Karpas-422 (cell line): ENCODE results near the gene TEX19. TPM values are rescaled to one million over a fixed set of nuclear protein-coding genes. Genes with fewer than 3 reads are reported as not detected.
"Not testable (repeated sequence)": the region's sequence is repeated elsewhere in the genome, so short reads cannot be mapped to it uniquely, and the experiment has no call there.

Experiments
- DNase-seq: peaks from one replicate; pipeline ENCODE4 v3.0.0-alpha.2; 2015
- H2AFZ ChIP-seq: fragments of 200-600 bp; sonication (generic); 2 replicates; pipeline ENCODE4 v1.6.1; 2014; ENCODE audit warnings: antibody characterized with exemption, low read length, mixed read lengths
- H3K27ac ChIP-seq: fragments of 200-600 bp; sonication (generic); 2 replicates; pipeline ENCODE4 v1.5.1; 2014; ENCODE audit warnings: mild to moderate bottlenecking, low read length, moderate library complexity
- H3K27me3 ChIP-seq: fragments of 200-600 bp; sonication (generic); 2 replicates; pipeline ENCODE4 v1.6.1; 2014; ENCODE audit warnings: low read length, mixed read lengths
- H3K36me3 ChIP-seq: fragments of 200-600 bp; sonication (generic); 2 replicates; pipeline ENCODE4 v1.6.1; 2014; ENCODE audit warnings: low read length, mixed read lengths; ENCODE audit not compliant: insufficient read depth
- H3K4me1 ChIP-seq: fragments of 200-600 bp; sonication (generic); 2 replicates; pipeline ENCODE4 v1.6.1; 2014; ENCODE audit warnings: mild to moderate bottlenecking, low read length, mixed read lengths
- H3K4me2 ChIP-seq: fragments of 200-600 bp; sonication (generic); 2 replicates; pipeline ENCODE4 v1.6.1; 2014; ENCODE audit warnings: low read length, low read depth, mild to moderate bottlenecking; ENCODE audit not compliant: poor library complexity, severe bottlenecking
- H3K4me3 ChIP-seq: fragments of 200-600 bp; sonication (generic); 2 replicates; pipeline ENCODE4 v1.5.1; 2014; ENCODE audit warnings: mild to moderate bottlenecking, antibody characterized with exemption, low read length, mixed read lengths
- H3K79me2 ChIP-seq: fragments of 200-600 bp; sonication (generic); 2 replicates; pipeline ENCODE4 v1.6.1; 2014; ENCODE audit warnings: mild to moderate bottlenecking, low read length, mixed read lengths
- H3K9ac ChIP-seq: fragments of 200-600 bp; sonication (generic); 2 replicates; pipeline ENCODE4 v1.6.0; 2014; ENCODE audit warnings: low read length
- H3K9me2 ChIP-seq: fragments of 200-600 bp; sonication (generic), shearing (Covaris generic); replicated peaks from 2 replicates; pipeline ENCODE4 v1.6.0; 2014; ENCODE audit warnings: mild to moderate bottlenecking, low read length, moderate library complexity; ENCODE audit not compliant: insufficient read depth
- H3K9me3 ChIP-seq: fragments of 300-700, 200-600 bp; sonication (generic); 2 replicates; pipeline ENCODE4 v1.6.1; 2014; ENCODE audit warnings: low read length, mixed read lengths
- H4K20me1 ChIP-seq: fragments of 200-600 bp; sonication (generic); 2 replicates; pipeline ENCODE4 v1.6.1; 2014; ENCODE audit warnings: mild to moderate bottlenecking, antibody characterized with exemption, low read length, low read depth; ENCODE audit not compliant: insufficient read depth
- total RNA-seq: library from RNA; depleted of rRNA; stranded (reverse); fragments of >200 nt; shearing (Covaris generic); gene quantifications from 2 replicates; pipeline ENCODE4 v1.2.3, GENCODE V29; 2014; ENCODE audit warnings: low replicate concordance

TEX19 gene
- total RNA-seq, 1 experiment from 2014 or later: 0.34 TPM

DNA sequence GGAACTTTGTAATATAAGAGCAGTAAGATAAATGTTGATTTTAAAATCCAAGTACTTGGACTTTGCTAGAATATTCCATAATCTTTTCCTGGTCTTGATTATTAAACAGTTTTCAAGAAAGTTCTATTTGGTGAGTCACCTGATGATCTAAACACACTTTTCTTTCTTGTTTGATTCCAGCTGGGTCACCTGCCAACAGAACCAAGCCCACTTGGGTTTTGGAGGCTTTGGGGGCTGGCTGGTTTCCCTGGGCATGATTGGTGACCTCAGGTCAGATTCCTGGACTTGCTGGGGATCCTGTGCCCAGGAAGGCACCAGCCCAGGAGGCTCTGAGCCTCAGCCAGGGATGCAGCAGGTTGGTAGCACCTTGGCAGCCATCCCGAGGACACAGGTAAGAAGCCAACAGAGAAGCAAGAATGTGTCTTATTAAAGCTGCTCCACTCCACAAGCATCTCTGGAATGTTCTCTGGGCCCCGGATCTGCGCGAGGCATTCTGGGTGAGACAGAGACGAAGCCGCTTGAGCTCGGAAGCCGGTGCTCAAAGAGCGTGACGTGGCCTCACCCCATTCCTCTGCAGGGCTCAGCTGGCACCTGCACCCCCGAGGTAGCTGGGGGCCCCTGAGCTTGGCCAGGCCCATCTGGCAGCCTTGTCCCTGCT, 3.1 kb upstream of the TEX19 start:
- DNase-seq: no peak
- no peak overlapping the region for H3K27ac ChIP-seq
- H3K4me2 ChIP-seq: no peak overlapping the region
- H3K9ac ChIP-seq: no peak overlapping the region
- H3K9me2 ChIP-seq: no peaks in the 10 kb centered on the region
- no peak overlapping the region for H3K4me3 ChIP-seq
- no peaks in the 10 kb centered on the region for H3K36me3 ChIP-seq
- no peak overlapping the region for H2AFZ ChIP-seq
- 0 out of 2 replicates have a peak, but pooled peaks cover 3% of the 10 kb centered on the region for H4K20me1 ChIP-seq
- no peaks in the 10 kb centered on the region for H3K9me3 ChIP-seq
- H3K4me1 ChIP-seq: peaks cover 15% of the 10 kb centered on the region
- H3K79me2 ChIP-seq: no peaks in the 10 kb centered on the region
- H3K27me3 ChIP-seq: no peaks in the 10 kb centered on the region

DNA sequence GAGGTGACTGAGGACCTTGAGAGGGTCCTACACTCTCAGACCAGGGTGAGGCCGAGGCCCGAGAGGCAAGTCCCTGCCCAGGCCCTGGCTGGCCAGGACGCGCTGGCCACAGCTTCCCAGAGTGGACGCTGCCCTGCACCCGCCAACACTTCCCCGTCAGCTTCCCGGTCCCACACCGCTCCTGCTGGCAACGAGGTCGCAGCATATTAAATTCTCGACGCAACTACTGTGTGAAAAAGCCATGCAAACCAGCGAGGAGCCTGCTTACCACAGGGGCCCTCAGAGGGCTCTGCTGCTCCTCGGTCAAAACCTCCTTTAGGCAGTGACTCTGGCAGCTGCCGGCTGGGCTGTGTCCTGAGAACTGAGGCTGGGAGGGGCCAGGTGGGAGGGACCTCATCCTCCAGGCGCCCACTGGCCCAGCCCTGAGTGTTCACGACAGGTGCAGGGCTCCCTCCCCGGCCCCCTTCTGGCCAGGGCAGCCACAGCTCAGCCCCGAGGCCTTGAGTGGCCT, 2.1 kb upstream of the TEX19 start:
- Histone ChIP-seq H3K9me2 (no peaks in the 10 kb centered on the region), H4K20me1 (0 out of 2 replicates have a peak, but pooled peaks cover 3% of the 10 kb centered on the region), H3K27ac (no peak overlapping the region), H3K9ac (no peak overlapping the region), H3K4me1 (peaks cover 15% of the 10 kb centered on the region), H3K36me3 (no peaks in the 10 kb centered on the region), H3K79me2 (no peaks in the 10 kb centered on the region), H3K27me3 (no peaks in the 10 kb centered on the region), H2AFZ (no peak overlapping the region), H3K9me3 (no peaks in the 10 kb centered on the region), H3K4me2 (no peak overlapping the region), H3K4me3 (no peak overlapping the region)
- DNase-seq: no peak

DNA sequence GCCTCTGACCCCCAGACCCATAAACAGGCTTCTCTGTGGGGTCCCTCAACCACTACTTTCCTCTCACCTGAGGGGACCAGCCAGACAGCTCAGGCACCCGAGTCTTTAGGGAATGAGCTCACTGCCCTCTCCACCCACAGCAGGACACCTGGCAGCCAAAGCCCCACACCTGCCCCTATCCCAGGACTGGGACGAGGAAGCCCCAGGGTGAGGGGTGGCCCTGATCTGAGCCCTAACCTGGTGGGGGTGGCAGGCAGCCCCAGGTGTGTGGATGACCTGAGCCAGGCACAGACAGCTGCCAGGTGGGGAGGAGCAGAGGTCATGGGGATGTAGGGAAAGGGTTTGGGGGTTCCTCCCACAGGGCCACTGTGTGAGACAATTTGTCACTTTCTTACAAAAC, 1.7 kb upstream of the TEX19 start:
- Histone ChIP-seq H3K9ac (no peak overlapping the region), H3K4me3 (no peak overlapping the region)

DNA sequence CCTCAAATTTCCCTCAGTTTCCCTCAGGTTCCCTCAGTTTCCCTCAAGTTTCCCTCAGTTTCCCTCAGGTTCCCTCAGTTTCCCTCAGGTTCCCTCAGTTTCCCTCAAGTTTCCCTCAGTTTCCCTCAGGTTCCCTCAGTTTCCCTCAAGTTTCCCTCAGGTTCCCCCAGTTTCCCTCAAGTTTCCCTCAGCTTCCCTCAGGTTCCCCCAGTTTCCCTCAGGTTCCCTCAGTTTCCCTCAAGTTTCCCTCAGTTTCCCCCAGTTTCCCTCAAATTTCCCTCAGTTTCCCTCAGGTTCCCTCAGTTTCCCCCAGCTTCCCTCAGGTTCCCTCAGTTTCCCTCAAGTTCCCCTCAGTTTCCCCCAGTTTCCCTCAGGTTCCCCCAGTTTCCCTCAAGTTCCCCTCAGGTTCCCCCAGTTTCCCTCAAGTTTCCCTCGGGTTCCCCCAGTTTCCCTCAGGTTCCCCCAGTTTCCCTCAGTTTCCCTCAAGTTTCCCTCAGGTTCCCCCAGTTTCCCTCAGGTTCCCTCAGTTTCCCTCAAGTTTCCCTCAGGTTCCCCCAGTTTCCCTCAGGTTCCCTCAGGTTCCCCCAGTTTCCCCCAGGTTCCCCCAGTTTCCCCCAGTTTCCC, 516 bp downstream of the TEX19 start:
- H3K27ac ChIP-seq, H3K9ac ChIP-seq, H4K20me1 ChIP-seq, H3K4me3 ChIP-seq, H3K9me3 ChIP-seq, H2AFZ ChIP-seq, H3K36me3 ChIP-seq, H3K4me2 ChIP-seq, H3K9me2 ChIP-seq, H3K27me3 ChIP-seq, DNase-seq, H3K79me2 ChIP-seq: not testable (repeated sequence)
- peaks cover 15% of the 10 kb centered on the region for H3K4me1 ChIP-seq

More for the DNA sequence above, 1.7 kb upstream of the TEX19 start:
- Histone ChIP-seq H3K4me2 (no peak overlapping the region), H3K4me1 (peaks cover 15% of the 10 kb centered on the region), H3K79me2 (no peaks in the 10 kb centered on the region), H3K27ac (no peak overlapping the region), H2AFZ (no peak overlapping the region), H3K9me3 (no peaks in the 10 kb centered on the region), H3K9me2 (no peaks in the 10 kb centered on the region), H3K36me3 (no peaks in the 10 kb centered on the region), H4K20me1 (no peaks in the 10 kb centered on the region), H3K27me3 (no peaks in the 10 kb centered on the region)
- no peak for DNase-seq

GRCh38 chr17:82361885-82362633, 3.0 kb downstream of the TEX19 start:
- Histone ChIP-seq H3K27me3 (no peaks in the 10 kb centered on the region), H3K9ac (no peak overlapping the region), H2AFZ (no peak overlapping the region), H3K4me3 (no peak overlapping the region), H3K9me3 (no peaks in the 10 kb centered on the region), H3K4me1 (peaks cover 8% of the 10 kb centered on the region), H3K9me2 (no peaks in the 10 kb centered on the region), H3K4me2 (no peak overlapping the region), H3K36me3 (no peaks in the 10 kb centered on the region), H3K79me2 (no peaks in the 10 kb centered on the region), H3K27ac (no peak overlapping the region), H4K20me1 (no peaks in the 10 kb centered on the region)
- no peak for DNase-seq

DNA sequence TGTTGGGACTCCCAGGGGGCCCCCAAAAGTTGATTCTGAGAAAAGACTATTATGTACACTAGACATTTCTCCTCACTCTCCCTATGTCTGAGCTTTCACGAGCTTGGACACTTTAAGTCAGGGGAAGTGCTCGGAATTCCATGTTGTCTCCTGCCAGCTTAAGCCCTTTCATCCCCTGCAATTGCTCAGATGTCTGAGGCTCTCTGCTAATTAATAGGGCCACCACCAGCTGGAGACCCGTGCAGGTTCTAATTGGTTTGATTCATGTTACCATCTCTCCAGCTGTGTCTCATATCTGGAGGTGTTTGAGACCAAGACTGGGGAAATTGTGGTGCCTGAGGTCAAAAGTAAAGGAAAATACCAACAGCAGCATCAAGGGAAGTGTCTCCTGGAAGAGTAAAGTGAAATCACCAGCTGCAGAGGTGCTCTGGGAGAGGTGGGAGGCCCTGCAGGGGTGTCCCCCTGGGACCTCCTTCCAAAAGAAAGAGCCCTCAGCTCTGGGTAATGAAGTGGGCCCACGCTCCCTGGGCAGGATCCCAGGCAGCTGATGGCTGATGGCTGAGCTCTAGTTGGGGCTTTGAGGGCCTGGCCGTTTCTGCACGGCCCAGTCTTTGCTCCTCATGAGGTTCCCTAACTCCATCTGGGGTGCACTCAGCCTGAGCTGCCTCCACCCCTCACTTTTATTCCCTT, 6.7 kb downstream of the TEX19 start:
- H3K4me3 ChIP-seq: no peak overlapping the region
- no peak overlapping the region for H3K9ac ChIP-seq
- no peaks in the 10 kb centered on the region for H3K36me3 ChIP-seq
- H3K9me2 ChIP-seq: no peaks in the 10 kb centered on the region
- H3K4me1 ChIP-seq: no peaks in the 10 kb centered on the region
- H4K20me1 ChIP-seq: no peaks in the 10 kb centered on the region
- H3K27ac ChIP-seq: no peak overlapping the region
- H3K79me2 ChIP-seq: no peaks in the 10 kb centered on the region
- no peaks in the 10 kb centered on the region for H3K27me3 ChIP-seq
- no peaks in the 10 kb centered on the region for H3K9me3 ChIP-seq
- no peak overlapping the region for H3K4me2 ChIP-seq
- DNase-seq: no peak
- H2AFZ ChIP-seq: no peak overlapping the region

GRCh38 chr17:82366749-82367148, 7.7 kb downstream of the TEX19 start:
- no peaks in the 10 kb centered on the region for H4K20me1 ChIP-seq
- H3K27me3 ChIP-seq: no peaks in the 10 kb centered on the region
- no peak overlapping the region for H3K4me3 ChIP-seq
- DNase-seq: no peak
- no peak overlapping the region for H3K4me2 ChIP-seq
- H3K36me3 ChIP-seq: no peaks in the 10 kb centered on the region
- H3K9ac ChIP-seq: no peak overlapping the region
- H3K9me2 ChIP-seq: no peaks in the 10 kb centered on the region
- H3K9me3 ChIP-seq: no peaks in the 10 kb centered on the region
- H3K27ac ChIP-seq: no peak overlapping the region
- no peaks in the 10 kb centered on the region for H3K79me2 ChIP-seq
- H2AFZ ChIP-seq: no peak overlapping the region
- no peaks in the 10 kb centered on the region for H3K4me1 ChIP-seq
